NCI-H187 (cell line): ENCODE measurements around the gene CA5A.
A peak's percentile ranks its signal among the peaks of the same experiment; 100 is the strongest.
"Not testable (repeated sequence)": the region's sequence is repeated elsewhere in the genome, so short reads cannot be mapped to it uniquely, and the experiment has no call there.

Experiments used
- DNase-seq, 2 experiments: peaks; one replicate each; lab custom pipeline; 2025; lab: John Stamatoyannopoulos, UW

Gene CA5A

DNA sequence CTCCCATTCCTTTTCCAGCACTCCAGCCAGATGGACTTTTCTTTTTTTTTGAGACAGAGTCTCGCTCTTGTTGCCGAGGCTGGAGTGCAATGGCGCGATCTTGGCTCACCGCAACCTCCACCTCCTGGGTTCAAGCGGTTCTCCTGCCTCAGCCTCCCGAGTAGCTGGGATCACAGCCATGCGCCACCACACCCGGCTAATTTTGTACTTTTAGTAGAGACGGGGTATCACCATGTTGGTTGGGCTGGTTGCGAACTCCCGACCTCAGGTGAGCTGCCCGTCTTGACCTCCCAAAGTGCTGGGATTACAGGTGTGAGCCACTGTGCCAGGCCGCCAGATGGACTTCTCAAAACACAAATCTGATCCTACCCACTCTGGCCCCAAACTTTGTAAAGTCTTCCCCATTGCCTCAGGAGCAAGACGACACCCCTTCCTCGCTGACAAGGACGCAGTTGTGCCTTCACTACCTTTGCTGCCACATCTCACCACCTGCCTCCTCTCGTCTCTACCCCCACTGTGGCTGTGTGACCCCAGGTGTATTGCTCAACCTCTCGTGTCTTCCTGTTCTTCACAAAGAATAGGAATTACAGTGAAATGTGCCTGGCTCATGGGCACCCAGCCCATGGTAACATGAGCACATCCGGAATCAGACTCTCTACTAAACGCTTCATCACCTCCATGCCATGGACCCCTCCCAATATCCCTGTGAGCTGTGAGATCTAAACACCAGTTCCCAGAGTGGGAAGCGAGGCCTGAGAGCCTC, 11.2 kb upstream of the CA5A start:
- no peak for DNase-seq

DNA sequence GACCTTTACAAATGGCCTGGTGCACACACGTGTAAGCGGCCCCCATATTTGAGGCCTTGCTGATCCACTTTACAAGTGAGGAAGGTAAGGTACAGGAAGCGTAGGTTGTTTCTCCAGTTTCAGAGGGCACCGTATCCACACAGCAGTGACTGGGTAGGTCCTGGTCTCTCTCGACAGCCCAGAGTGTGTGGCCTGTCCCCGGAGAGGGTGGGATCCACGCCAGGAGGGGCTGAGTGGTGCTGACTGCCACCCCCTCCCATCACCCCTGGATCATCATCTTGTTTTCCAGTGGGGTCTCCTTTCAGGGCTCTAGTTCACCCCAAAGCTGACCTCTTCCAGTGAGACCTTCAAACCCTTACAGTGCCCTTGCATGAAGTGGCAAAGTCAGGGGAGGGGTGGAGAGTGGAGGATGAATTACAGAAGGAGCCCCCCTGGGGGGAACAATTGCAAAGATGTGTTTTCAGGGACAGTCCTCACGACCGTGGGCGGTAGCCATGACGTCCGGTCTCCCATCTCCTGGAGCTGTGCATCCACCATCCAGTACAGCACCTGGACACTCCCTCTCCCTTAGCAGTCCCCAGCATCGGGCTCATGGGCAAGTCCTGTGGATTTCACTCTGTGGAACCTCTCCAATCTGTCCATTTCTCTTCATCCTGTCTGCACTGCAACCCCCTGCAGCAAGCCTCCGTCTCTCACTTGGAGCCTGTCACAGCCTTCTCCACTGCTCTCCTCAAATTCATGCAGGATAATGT, 10.4 kb upstream of the CA5A start:
- DNase-seq: no peak

DNA sequence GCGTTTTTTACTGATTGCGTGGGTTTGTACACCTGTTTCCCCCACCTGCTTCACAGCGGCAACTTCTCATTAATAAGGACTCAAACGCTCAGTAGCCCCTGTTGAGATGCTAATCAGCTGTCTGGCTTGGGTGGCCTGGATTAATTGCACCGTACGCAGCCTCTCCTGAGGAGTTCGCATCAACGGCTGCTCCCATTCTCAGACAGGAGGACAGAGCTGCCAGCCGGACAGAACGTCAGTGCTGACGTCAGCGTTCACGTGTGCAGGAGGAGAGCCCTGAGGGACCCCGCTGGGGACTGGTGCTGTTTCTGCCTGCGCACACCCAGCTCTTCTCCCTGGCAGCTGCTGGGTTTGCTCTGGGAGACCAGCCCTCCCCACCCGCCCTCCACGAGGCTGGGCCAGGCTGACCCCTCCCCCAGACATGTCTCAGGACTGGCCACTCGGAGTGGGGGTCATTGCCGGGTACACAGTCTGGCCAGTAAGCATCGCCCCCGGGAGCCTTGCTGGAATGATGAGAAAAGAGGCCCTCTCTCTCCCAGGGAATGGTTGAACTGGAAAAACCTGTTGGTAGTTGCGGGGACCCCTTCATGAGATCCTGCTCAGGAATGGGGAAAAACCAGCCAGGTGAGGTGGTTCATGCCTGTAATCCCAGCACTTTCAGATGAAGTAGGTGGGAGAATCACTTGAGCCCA, 9.2 kb upstream of the CA5A start:
- DNase-seq: peak; percentile 33 to 50

DNA sequence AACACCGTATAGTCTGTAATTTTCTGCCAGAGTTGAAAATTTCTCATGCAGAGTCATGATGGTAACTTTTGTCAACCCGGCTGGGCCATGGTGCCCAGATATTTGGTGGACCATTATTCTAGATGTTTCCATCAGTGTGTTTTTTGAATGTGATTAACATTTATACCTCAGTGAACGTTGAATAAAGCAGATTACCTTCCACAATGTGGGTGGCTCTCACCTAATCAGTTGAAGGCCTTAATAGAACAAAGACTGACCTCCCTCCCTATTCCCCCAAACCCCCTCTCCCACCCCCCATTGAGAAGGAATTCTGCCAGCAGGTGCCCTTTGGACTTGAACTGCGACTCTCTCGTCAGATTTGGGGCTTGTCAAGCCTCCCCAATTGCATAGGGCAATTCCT, 6.4 kb upstream of the CA5A start:
- no peak for DNase-seq

DNA sequence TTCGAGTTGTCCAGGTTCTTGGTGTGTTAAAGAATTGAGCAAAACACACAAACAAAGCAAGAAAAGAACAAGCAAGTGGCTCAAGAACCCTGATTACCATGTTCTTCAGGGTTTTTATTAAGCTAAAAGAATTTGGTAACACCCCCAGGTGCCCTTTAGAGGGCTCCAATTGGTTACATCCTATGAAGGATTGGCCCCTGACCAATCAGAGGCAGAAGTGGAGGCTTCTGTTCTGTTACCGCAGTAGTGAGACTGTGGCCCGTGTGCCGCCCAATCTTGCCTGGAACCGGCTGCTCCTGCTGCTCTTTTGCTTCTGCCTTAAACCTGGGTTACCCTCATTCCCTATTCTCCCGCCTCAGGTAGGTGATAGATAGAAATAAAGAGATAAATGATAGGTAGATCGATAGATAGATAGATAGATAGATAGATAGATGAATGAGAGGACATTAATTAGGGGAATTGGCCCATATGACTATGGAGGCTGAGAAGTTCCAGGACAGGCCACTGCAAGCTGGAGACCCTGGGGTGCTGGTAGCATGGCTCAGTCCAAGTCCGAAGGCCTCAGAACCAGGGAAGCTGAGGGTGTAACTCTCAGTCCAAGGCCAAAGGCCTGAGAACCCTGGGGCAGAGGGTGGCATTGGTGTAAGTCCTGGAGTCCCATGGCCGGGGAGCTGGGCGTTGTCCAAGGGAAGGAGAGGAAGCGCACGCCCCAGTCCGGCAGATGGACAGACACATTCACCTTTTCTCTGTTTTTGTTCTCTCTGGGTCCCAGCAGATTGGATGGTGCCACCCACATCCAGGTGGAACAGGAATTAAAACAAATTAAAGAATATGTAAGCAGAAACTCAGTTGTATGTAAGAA, 3.5 kb upstream of the CA5A start:
- no peak for DNase-seq

DNA sequence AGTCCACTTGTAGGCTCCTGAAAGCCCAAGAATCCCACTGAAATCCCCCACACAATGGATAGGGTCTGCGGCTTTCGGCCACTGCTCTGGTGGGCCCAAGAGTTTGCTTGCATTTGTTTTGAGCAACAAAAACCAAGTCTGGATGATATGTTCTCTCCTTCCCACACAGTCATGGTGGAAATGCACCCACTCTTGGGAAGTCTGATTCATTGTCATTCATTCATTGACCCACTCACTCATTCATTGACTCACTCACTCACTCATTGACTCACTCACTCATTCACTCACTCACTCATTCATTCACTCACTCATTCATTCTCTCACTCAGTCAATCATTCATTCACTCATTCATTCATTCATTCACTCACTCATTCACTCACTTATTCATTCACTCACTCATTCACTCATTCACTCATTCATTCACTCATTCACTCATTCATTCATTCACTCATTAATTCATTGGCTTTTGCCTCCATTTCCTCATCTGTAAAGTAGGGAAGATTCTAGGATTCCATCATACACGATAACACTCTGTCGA, 2.2 kb upstream of the CA5A start:
- DNase-seq: no peak

DNA sequence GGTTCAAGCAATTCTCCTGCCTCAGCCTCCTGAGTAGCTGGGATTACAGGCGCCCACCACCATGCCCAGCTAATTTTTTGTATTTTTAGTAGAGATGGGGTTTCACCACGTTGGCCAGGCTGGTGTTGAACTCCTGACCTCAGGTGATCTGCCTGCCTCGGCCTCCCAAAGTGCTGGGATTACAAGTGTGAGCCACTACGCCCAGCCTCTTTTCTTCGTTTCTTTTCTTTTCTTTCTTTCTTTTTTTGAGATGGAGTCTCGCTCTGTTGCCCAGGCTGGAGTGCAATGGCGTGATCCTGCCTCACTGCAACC, 858 bp upstream of the CA5A start:
- DNase-seq: not testable (repeated sequence)

DNA sequence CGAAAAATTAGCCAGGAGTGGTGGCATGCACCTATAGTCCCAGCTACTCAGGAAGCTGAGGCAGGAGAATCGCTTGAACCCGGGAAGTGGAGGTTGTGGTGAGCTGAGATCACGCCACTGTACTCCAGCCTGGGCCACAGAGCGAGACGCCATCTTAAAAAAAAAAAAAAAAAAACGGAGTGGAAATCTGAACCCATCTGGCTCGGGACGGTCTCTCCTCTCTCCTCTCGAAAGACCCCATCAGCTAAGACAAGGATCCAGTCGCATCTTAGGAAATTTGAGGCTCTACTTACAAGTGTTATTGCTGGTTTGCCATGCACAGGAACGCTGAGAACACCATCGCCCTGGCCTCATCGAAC, 334 bp downstream of the CA5A start:
- DNase-seq: not testable (repeated sequence)

DNA sequence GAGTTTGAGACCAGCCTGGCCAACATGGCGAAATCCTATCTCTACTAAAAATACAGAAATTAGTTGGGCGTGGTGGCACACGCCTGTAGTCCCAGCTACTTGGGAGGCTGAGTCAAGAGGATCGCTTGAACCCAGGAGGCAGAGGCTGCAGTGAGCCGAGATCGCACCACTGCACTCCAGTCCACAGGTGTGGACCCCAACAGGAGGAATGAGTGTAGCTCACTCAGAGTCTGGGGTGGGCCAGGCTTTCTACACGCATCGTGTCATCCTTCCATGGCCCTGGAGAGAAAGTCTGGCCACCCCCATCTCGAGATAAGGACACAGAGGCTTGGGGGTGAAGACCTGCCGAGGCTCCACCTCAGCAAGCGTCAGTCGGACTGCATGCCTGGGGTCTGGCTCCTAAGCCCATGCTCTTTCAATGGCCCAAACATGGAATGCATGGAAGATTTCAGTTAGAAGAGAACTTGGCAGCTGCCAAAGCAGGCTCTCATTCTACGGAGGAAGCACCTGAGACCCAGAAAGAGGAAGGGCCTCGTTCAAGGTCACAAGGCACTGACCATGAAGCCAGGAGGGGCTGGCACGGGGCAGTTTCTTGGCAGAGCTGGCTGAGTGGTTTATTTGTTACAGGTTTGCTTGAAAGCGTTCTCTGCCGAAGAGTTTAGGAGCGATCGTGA, 1.4 kb downstream of the CA5A start:
- DNase-seq: not testable (repeated sequence)

DNA sequence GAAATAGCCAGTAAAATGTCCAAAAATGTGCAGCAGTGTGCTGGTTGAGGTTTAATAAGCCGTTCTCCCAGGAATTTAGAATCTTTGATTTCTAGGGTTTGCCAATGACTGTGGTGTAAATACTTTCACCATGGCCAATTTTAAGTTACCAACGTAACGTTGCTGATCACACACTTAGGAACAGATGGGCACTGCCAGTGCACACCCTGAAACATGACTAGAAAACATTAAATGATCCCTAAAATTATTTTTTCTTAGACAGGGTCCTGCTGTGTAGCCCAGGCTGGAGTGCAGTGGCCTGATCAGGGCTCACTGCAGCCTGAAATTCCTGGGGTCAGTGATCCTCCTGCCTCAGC, 3.2 kb downstream of the CA5A start:
- no peak for DNase-seq

DNA sequence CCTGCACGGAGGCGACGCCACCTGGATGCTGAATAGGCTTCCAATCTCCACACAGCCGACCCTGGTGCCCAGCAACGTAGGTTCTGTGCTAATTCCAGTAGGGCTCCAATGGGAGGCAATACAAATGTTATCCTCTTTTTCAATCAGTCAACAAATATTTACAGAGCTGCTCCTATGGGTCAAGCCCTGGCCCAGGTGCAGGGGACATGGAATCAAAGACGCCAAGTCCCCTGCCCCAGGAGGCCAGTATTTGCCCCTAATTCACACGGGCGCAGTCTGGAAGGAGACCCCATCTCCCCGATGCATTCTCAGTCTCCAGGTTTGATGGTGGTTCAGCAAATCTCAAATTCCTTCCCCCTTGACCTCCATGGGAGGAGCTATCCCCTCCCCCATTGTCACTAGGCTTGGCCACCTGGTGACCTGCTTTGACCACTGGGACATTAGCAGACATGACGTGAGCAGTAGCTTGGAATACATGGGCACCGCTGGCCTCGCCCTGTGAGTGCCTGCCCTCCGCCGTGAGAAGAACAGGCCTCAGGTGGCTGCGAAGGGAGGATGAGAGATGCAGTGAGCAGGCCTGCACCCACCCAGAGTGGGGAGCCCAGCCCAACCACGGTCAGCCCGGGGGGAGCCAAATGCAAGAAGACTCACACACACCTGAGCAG, 3.7 kb downstream of the CA5A start:
- DNase-seq: not testable (repeated sequence)

DNA sequence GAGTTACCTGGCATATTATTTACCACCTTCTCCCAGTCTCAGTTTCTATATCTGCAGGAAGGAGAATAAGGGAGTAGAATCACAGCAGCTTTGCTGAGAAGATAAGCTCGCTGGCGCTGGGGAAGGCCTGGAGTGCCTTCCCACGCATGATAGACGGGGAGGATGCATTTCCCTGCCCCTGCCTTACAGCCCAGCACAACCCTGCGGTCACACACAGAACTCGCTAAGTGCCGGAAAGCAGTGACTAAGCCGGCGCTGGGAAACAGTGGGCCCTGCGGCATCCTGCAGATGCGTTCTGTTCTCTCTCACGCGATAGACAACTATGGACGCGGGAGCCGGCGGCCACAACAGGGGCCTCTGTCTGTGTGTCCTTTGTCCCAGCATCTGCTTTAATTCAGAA, 4.8 kb downstream of the CA5A start:
- no peak for DNase-seq

DNA sequence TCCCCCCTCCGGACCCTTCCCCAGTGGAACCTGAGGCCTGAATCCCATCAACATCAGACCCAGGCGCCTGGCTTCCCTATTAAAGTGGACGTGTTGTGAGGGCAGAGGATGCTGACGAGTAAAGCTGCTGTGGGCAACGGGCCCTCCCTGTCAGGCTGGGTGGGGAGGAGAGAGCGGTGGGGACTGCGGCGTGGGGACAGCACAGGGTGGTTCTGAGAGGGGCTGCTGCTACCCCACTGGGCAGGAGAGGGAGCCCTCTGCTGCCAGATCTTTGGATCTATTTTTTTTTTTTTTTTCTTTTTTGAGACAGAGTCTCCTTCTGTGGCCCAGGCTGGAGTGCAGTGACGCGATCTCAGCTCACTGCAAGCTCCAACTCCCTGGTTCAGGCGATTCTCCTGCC, 5.9 kb downstream of the CA5A start:
- no peak for DNase-seq

DNA sequence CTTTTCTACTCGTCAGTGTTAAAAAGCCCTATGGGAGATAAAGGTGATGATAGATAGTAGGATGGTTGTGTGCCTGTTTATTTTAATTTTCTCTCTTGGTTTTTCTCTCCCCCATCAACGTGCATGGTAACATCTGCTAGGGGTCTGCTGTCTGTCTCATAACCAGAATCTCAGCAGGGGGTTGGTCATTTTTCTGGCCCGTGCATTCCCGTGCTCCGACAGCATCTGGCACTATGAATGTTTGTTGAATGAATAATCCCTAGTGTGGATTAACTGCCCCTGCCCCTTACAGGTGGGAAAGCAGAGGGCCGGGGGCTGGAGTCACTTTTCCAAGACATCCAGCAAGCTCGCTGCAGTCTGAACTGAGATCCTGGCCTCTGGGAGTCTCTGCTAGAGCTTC, 6.3 kb downstream of the CA5A start:
- no peak for DNase-seq

DNA sequence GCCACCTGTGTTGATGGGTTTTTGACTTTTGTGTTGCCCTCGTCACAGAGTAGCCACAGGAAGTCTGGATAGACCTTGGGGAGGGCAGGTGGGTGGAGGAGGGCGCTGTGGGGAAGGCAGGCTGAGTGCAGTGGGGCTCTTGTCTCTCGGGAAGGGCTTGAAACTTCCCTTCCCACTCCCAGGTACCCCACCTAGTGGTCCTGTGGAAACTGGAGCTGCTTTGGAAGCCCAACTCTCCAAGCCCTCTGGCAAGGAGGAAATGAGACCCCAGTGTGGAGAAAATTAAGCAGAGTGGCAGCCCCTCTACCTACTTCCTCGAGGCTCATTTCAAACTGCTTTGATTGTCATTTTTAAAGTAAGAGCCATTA, 9.2 kb downstream of the CA5A start:
- no peak for DNase-seq

DNA sequence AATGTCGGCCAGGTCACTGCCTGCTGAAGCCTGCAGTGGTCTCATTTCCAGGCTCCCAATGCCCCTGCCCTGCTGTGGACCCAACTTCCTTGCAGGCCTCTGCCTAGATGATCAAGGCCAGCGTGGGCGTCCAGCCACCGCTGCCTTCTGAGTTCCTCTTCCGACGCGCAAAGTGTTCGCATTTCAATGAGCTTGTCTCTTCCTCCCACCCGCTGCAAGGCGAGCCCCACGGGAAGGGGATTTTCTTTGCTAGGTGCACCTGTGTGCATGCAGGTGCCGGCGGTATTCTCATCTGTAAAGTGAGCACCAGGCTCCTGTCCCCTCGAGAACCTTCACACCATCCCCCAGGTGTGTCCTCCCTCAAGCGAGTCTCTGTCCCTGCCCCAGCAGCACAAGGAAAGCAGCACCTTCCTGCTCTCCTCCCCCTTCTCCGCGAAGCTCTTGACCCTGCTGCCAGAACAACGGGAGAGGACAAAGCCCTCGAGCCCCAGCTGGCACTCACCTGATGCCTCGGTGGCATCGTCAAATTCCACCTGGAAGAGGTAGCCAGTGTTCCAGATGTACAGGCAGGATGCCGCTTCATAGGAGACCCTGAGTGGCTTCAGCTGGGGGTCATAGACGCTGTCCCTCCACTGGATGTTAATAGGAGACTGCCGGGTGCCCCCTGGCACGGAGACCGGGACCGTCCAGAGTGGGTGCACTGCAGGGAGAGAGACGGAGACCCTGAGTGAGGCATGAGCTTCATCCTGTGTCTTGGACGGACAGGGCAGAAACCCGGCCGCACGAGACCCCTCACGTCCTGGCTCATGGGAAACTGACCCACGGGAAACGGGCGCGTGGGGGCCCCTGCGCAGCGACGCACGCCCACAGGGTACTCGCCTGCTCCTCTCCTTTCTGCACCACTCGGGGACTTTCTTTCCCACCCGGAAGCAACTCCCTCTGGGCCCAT, 9.8 kb downstream of the CA5A start:
- peak; percentile 22 to 37 for DNase-seq

DNA sequence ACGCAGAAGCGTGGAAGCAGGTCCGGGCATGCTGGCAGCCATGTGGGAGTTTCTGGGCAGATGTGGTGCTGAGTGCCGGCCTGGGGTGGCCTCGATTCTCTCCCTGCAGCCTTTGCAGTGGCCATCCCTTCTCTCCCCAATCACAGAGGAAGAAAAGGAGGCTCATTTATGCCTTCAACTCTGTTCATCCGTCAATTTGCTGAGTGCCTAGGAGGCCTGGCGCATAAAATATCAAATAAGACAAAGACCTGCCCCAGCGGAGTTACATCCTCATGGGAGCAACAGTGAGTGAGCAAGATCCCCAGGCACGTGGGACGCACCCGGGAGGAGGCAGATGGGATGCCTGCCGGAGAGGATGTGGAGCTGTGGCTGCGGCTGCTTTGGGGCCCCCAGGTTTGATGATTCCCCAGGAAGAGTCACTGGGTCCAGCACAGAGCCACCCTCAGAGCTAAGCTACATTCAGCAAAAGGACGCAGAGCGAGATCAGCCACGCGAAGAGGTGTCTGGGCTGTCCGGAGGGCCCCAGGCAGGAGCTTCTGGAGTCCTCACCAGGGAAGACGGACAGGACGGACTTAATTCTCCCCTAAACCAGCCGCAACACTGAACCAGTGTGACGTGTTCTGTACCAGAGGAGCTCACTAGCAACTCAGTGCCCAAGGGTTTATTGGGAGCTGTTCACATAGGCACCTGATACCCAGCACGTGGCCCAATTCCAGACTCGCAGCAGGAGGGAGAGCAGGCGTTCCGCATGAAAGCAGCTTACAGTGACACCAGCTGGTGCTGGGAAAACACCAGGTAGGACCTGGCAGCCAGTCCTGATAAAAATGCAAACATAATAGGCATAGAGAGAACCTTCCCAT, 11.3 kb downstream of the CA5A start:
- DNase-seq: peak; percentile 82 to 83

DNA sequence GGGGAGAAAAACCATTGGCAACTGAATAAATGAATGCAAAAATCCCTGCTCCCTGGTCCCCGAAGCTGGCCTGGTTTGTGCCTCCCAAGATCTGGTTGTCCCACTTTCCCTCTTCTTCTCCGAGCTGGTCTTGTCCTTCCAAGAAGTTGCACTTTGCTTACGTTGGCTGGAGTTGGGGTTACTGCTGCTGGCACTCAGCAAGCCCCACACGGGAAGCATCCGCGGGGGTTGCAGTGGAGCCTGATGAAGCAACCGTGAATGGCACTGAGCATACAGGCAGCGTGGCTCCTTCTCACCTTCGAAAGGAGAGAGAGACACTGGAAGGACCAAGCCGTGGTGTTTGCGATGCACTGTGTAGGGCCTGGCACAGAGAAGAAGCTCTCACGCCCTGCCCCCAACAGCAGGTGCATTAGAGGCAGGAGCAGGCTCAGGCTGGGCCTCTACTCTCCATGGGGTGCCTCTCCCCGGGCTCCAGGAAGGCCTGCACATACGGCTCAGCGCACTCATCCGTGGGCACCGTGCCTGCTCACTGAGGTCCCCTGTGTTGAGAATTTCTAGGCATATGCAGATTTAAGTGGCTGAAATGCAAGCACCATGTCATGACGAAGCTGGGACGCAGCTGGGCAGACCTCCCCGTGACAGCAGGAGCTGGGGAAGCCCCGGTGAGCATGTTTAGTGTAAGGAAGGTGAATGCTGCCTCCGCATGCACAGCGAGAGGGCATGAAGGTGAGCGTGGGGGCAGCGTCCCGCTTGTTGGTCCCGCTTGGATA, 12.1 kb downstream of the CA5A start:
- peak; percentile 83 to 84 for DNase-seq
